HepG2 (cell line): Measurements from ENCODE around the gene PAK2. TPM values are rescaled to one million over a fixed set of nuclear protein-coding genes. Genes with fewer than 3 reads are reported as not detected.
A peak's percentile ranks its signal among the peaks of the same experiment; 100 is the strongest.
"Not testable (repeated sequence)": the region's sequence is repeated elsewhere in the genome, so short reads cannot be mapped to it uniquely, and the experiment has no call there.

Source experiments
- ATAC-seq: fragments of 200-7000 bp; cut with Tn5 transposase; 3 replicates; pipeline ENCODE4 v1.9.1; 2020; ENCODE audit warnings: mild to moderate bottlenecking, moderate library complexity
- BruUV-seq: library from RNA; stranded (reverse); fragments of 400-500 nt; replicated peaks from 2 replicates; lab custom pipeline; 2021; lab: Mats Ljungman, UMichigan
- CTCF ChIA-PET: fragments of 300-600 bp; formaldehyde crosslinking; extraction: SDS; loops from one replicate; lab custom pipeline; 2021; ENCODE audit warnings: low total read pairs, inconsistent platforms, low intra/inter-chr PET ratio; lab: Yijun Ruan, JAX
- POLR2A ChIA-PET: fragments of 350-600 bp; sonication (Branson Sonifier 250); formaldehyde crosslinking; loops from one replicate; lab custom pipeline; 2020; ENCODE audit warnings: antibody characterized with exemption, inconsistent platforms; lab: Yijun Ruan, JAX
- DNase-seq: peaks from one replicate; pipeline ENCODE4 v3.0.0-alpha.2; 2015; ENCODE audit warnings: low spot score
- FAIRE-seq: peaks from 3 replicates; lab custom pipeline; 2011; peaks lifted over from hg19 to GRCh38; lab: Jason Lieb, UNC
- H2AFZ ChIP-seq: one replicate; pipeline ENCODE4 v1.6.1; 2011; ENCODE audit warnings: low read length, inconsistent platforms
- H3K27ac ChIP-seq: fragments of 300-600 bp; 3 replicates; pipeline ENCODE4 v1.8.0; 2011; ENCODE audit warnings: mixed run types, mild to moderate bottlenecking, mixed read lengths, low read length, inconsistent platforms; ENCODE audit not compliant: insufficient read depth; ENCODE audit errors: extremely low read length
- H3K27me3 ChIP-seq, 2 experiments: fragments of 200-600 bp in 1 of 2; 2 replicates in 1 of 2; 3 replicates in 1 of 2; pipeline versions ENCODE4 v1.6.0 to v1.8.0; 2011; ENCODE audit warnings: low read length in 2 of 2, mild to moderate bottlenecking in 2 of 2, moderate library complexity in 2 of 2, inconsistent platforms in 1 of 2; ENCODE audit not compliant: insufficient read depth in 2 of 2, control insufficient read depth in 1 of 2
- H3K36me3 ChIP-seq, 2 experiments: fragments of 200-600 bp in 1 of 2; replicated peaks in 1 of 2; 2 replicates in 1 of 2; 3 replicates in 1 of 2; pipeline versions ENCODE4 v1.5.1 to v1.8.0; 2011; ENCODE audit warnings: low read length in 2 of 2, inconsistent platforms in 1 of 2; ENCODE audit not compliant: insufficient read depth in 2 of 2, control insufficient read depth in 1 of 2
- H3K4me1 ChIP-seq: 2 replicates; pipeline ENCODE4 v1.5.1; 2012; ENCODE audit warnings: low read length, inconsistent platforms; ENCODE audit not compliant: insufficient read depth
- H3K4me2 ChIP-seq: 2 replicates; pipeline ENCODE4 v1.6.0; 2011; ENCODE audit warnings: low read depth, low read length, inconsistent platforms
- H3K4me3 ChIP-seq, 3 experiments: fragments of 200-600 bp in 1 of 3; sonication (generic), shearing (Covaris generic) in 1 of 3; replicated peaks in 1 of 3; 2 replicates each; pipeline ENCODE4 v1.5.1; 2011 to 2016; ENCODE audit warnings: low read length in 3 of 3, inconsistent platforms in 2 of 3, low read depth in 2 of 3, mild to moderate bottlenecking in 2 of 3, control low read depth in 1 of 3, mixed read lengths in 1 of 3; ENCODE audit not compliant: insufficient read depth in 1 of 3
- H3K79me2 ChIP-seq: one replicate; pipeline ENCODE4 v1.6.1; 2011; ENCODE audit warnings: low read length, inconsistent platforms; ENCODE audit not compliant: insufficient read depth
- H3K9ac ChIP-seq: 2 replicates; pipeline ENCODE4 v1.6.0; 2011; ENCODE audit warnings: mild to moderate bottlenecking, low read depth, low read length, inconsistent platforms; ENCODE audit not compliant: insufficient read depth
- H3K9me3 ChIP-seq: 2 replicates; pipeline ENCODE4 v1.5.1; 2012; ENCODE audit warnings: mild to moderate bottlenecking, low read length
- H4K20me1 ChIP-seq: 2 replicates; pipeline ENCODE4 v1.6.0; 2011; ENCODE audit warnings: inconsistent platforms, mild to moderate bottlenecking, low read length, moderate library complexity; ENCODE audit not compliant: insufficient read depth
- BCL6 ChIP-seq: IDR thresholded peaks from 2 replicates; pipeline ENCODE4 v1.6.1; 2016; ENCODE audit warnings: missing genetic modification reagents, missing compliant biosample characterization
- CBFB ChIP-seq: sonication (generic); formaldehyde crosslinking; IDR thresholded peaks from 2 replicates; pipeline ENCODE4 v1.4.0; 2020; ENCODE audit warnings: missing genetic modification reagents
- DRAP1 ChIP-seq: IDR thresholded peaks from 2 replicates; pipeline ENCODE4 v1.6.1; 2016; ENCODE audit warnings: missing genetic modification reagents, missing compliant biosample characterization
- FOSL2 ChIP-seq: sonication (generic); formaldehyde crosslinking; IDR thresholded peaks from 2 replicates; pipeline ENCODE4 v1.4.0; 2020; ENCODE audit warnings: missing genetic modification reagents
- GATAD2A ChIP-seq: IDR thresholded peaks from 2 replicates; pipeline ENCODE4 v1.6.1; 2016
- HMG20A ChIP-seq: IDR thresholded peaks from 2 replicates; pipeline ENCODE4 v1.6.1; 2016; ENCODE audit warnings: borderline replicate concordance
- HOXA5 ChIP-seq: sonication (generic); formaldehyde crosslinking; IDR thresholded peaks from 2 replicates; pipeline ENCODE4 v1.4.0; 2020; ENCODE audit warnings: missing genetic modification reagents
- KMT2A ChIP-seq: sonication (generic); formaldehyde crosslinking; IDR thresholded peaks from 2 replicates; pipeline ENCODE4 v1.4.0; 2020; ENCODE audit warnings: missing genetic modification reagents
- MBD4 ChIP-seq: IDR thresholded peaks from 2 replicates; pipeline ENCODE4 v1.6.1; 2012; ENCODE audit warnings: low read length, inconsistent platforms, borderline replicate concordance
- NFE2 ChIP-seq: sonication (generic); formaldehyde crosslinking; IDR thresholded peaks from 2 replicates; pipeline ENCODE4 v1.4.0; 2020; ENCODE audit warnings: missing genetic modification reagents
- SALL1 ChIP-seq: sonication (generic); formaldehyde crosslinking; IDR thresholded peaks from 2 replicates; pipeline ENCODE4 v1.8.0; 2022; ENCODE audit warnings: mild to moderate bottlenecking, missing genetic modification reagents
- SMAD3 ChIP-seq: sonication (generic); formaldehyde crosslinking; IDR thresholded peaks from 2 replicates; pipeline ENCODE4 v1.4.0; 2020; ENCODE audit warnings: missing genetic modification reagents
- SMC3 ChIP-seq: IDR thresholded peaks from 2 replicates; pipeline ENCODE4 v1.6.1; 2011; ENCODE audit warnings: low read length, improper control_type of control experiment
- STAG1 ChIP-seq: sonication (generic); formaldehyde crosslinking; IDR thresholded peaks from 2 replicates; pipeline ENCODE4 v1.4.0; 2020; ENCODE audit warnings: missing genetic modification reagents
- THAP11 ChIP-seq: IDR thresholded peaks from 2 replicates; pipeline ENCODE4 v1.6.1; 2016; ENCODE audit warnings: missing biosample characterization, missing genetic modification reagents
- XRCC5 ChIP-seq: fragments of 200-400 bp; formaldehyde crosslinking; optimal IDR thresholded peaks from 2 replicates; pipeline ENCODE3; 2017; ENCODE audit warnings: mild to moderate bottlenecking, low read length
- YY1 ChIP-seq: IDR thresholded peaks from 2 replicates; pipeline ENCODE4 v1.6.1; 2011; ENCODE audit warnings: low read length, low read depth, moderate library complexity, mild to moderate bottlenecking; ENCODE audit not compliant: insufficient read depth, insufficient replicate concordance
- ZFYVE20 ChIP-seq: sonication (generic); formaldehyde crosslinking; IDR thresholded peaks from 2 replicates; pipeline ENCODE4 v1.8.0; 2023; ENCODE audit warnings: low read depth, mild to moderate bottlenecking, moderate library complexity, missing genetic modification reagents, borderline replicate concordance
- ZNF564 ChIP-seq: sonication (generic); formaldehyde crosslinking; IDR thresholded peaks from 2 replicates; pipeline ENCODE4 v1.8.1; 2023; ENCODE audit warnings: mild to moderate bottlenecking, missing genetic modification reagents
- ZNF644 ChIP-seq: IDR thresholded peaks from 2 replicates; pipeline ENCODE4 v1.6.1; 2016; ENCODE audit warnings: low read depth
- WGBS: methylation state at CpG from one replicate; pipeline ENCODE4 v1.1.6; 2017; ENCODE audit warnings: low lambda C conversion rate; 5-methylcytosine and 5-hydroxymethylcytosine counted together
- in situ Hi-C: cut with HindIII; loops from 2 replicates; pipeline ENCODE4 v1.10.0; 2017; ENCODE audit warnings: low pct_unique_long_range_greater_than_20kb; ENCODE audit not compliant: extremely low pct_ligation_motif_present
- intact Hi-C: fragments of 100-400 bp; cut with micrococcal nuclease; formaldehyde crosslinking; loops from one replicate; pipeline ENCODE4 v1.10.0; 2022; ENCODE audit not compliant: unreplicated experiment
- polyA plus RNA-seq, 8 experiments: library from polyadenylated mRNA; depleted of rRNA in 3 of 8; stranded (reverse) in 7 of 8; unstranded in 1 of 8; fragments of >200 nt; fragmentation: Illumina TruSeq in 4 of 8; extraction: Trizol in 4 of 8; gene quantifications; 2 replicates each; pipeline versions ENCODE4 v1.2.1 to v1.2.3, GENCODE V29; 2011 to 2016; ENCODE audit warnings: low read depth in 4 of 8, missing spikeins in 1 of 8, mixed read lengths in 1 of 8; ENCODE audit not compliant: insufficient read depth in 1 of 8
- total RNA-seq, 5 experiments: library from RNA; depleted of rRNA; stranded (reverse); fragments of >200 nt; fragmentation: Illumina TruSeq; extraction: Trizol; gene quantifications; 2 replicates each; pipeline ENCODE4 v1.2.3, GENCODE V29; 2016; ENCODE audit warnings: low read depth in 1 of 5

The PAK2 gene
- total and polyA plus RNA-seq, 2 of the 13 experiments (the other 11 are each of a cell fraction or from before 2014, with no cell fraction given): 23.0 to 24.7 TPM

- H3K9me3 ChIP-seq, H3K79me2 ChIP-seq, H2AFZ ChIP-seq, ATAC-seq, intact Hi-C loops, H3K27ac ChIP-seq, H3K9ac ChIP-seq, POLR2A ChIA-PET, in situ Hi-C loops, H3K4me2 ChIP-seq, H3K27me3 ChIP-seq, DNase-seq, FAIRE-seq, H3K4me3 ChIP-seq, BruUV-seq, H3K36me3 ChIP-seq, H4K20me1 ChIP-seq: not testable (repeated sequence)
- peaks cover 45% of the 10 kb centered on the region for H3K4me1 ChIP-seq
- 88% methylated on average over 1 of the region's 1 CpG for WGBS
- CTCF ChIA-PET: interaction anchor here (2.1 kb wide), 1 partner anchor 106 kb away, joined by 6 read pairs; the partner anchor contains the start of gene NCBP2
Observed at GRCh38 chr3:196836626-196837025, 97.0 kb downstream of the PAK2 start.

GRCh38 chr3:196837819-196838420 is 98.3 kb downstream of the PAK2 start:
- CTCF ChIA-PET: interaction anchor here (1.6 to 2.1 kb wide), 2 partner anchors 104 to 132 kb away, joined by 6 to 10 read pairs; partner anchors contain the start of gene NCBP2
- TF ChIP-seq SMC3 (peak; percentile 70), HOXA5 (CRISPR knock-in tag) (peak; percentile 66; the same call in 1 of the 2 replicates), NFE2 (no peak), CBFB (CRISPR knock-in tag) (0 out of 2 replicates have a peak, but pooled peaks have one; percentile 31), GATAD2A (peak; percentile 60), THAP11 (CRISPR knock-in tag) (0 out of 2 replicates have a peak, but pooled peaks have one; percentile 30), DRAP1 (CRISPR knock-in tag) (0 out of 2 replicates have a peak, but pooled peaks have one; percentile 28), BCL6 (0 out of 2 replicates have a peak, but pooled peaks have one; percentile 17), FOSL2 (CRISPR knock-in tag) (0 out of 2 replicates have a peak, but pooled peaks have one; percentile 7), ZFYVE20 (CRISPR knock-in tag) (no peak), STAG1 (CRISPR knock-in tag) (peak; percentile 82), XRCC5 (peak; percentile 31), SALL1 (CRISPR knock-in tag) (peak; percentile 40; the same call in 1 of the 2 replicates), ZNF644 (CRISPR knock-in tag) (0 out of 2 replicates have a peak, but pooled peaks have one; percentile 58), KMT2A (CRISPR knock-in tag) (no peak), YY1 (peak; percentile 66), SMAD3 (0 out of 2 replicates have a peak, but pooled peaks have one; percentile 43), ZNF564 (no peak), MBD4 (no peak), HMG20A (CRISPR knock-in tag) (0 out of 2 replicates have a peak, but pooled peaks have one; percentile 16)

More at GRCh38 chr3:196837819-196838420, 98.3 kb downstream of the PAK2 start:
- intact Hi-C loops (loop anchor here (1.0 to 2.0 kb wide), 2 partner anchors 109 to 131 kb away; no protein-coding TSS in a partner anchor), in situ Hi-C loops (no loop called here)
- Histone ChIP-seq H3K4me3 (no peak overlapping the region), H3K27ac (peak overlapping the region; percentile 39), H2AFZ (no peak overlapping the region), H3K9me3 (no peaks in the 10 kb centered on the region), H3K36me3 (no peaks in the 10 kb centered on the region), H4K20me1 (no peaks in the 10 kb centered on the region), H3K79me2 (no peaks in the 10 kb centered on the region), H3K9ac (no peak overlapping the region), H3K4me2 (no peak overlapping the region), H3K27me3 (no peaks in the 10 kb centered on the region), H3K4me1 (peaks cover 58% of the 10 kb centered on the region)
- ATAC-seq (peak; percentile 78), DNase-seq (peak; percentile 72), FAIRE-seq (peak; percentile 51)
- POLR2A ChIA-PET: no interaction called here
- no TSS peak for BruUV-seq
- WGBS: 52% methylated on average over 2 of the region's 3 CpGs
